Progenitor cell of endocrine pancreas (in vitro differentiated cells): ENCODE measurements around the gene CACNG4. TPM values are rescaled to one million over a fixed set of nuclear protein-coding genes. Genes with fewer than 3 reads are reported as not detected.

Experiments
- DNase-seq: peaks from one replicate; pipeline ENCODE4 v3.0.0; 2021; ENCODE audit warnings: low spot score; ENCODE audit not compliant: unreplicated experiment
- H3K27ac Mint-ChIP-seq: 2 replicates; pipeline ENCODE4 v1.8.0; 2021; ENCODE audit warnings: mild to moderate bottlenecking, moderate library complexity, mixed read lengths
- H3K27me3 Mint-ChIP-seq: 2 replicates; pipeline ENCODE4 v1.8.0; 2021; ENCODE audit warnings: mixed read lengths
- H3K36me3 Mint-ChIP-seq: 2 replicates; pipeline ENCODE4 v1.8.0; 2022; ENCODE audit warnings: mixed read lengths; ENCODE audit not compliant: insufficient read depth
- H3K4me1 Mint-ChIP-seq: 2 replicates; pipeline ENCODE4 v1.8.0; 2021; ENCODE audit warnings: low read depth, mixed read lengths
- H3K4me3 Mint-ChIP-seq: 2 replicates; pipeline ENCODE4 v1.8.0; 2021; ENCODE audit warnings: low read depth, mild to moderate bottlenecking, moderate library complexity, mixed read lengths
- H3K9me3 Mint-ChIP-seq: 2 replicates; pipeline ENCODE4 v1.8.0; 2021; ENCODE audit warnings: low read depth, mixed read lengths
- CTCF ChIP-seq: fragments of 200-600 bp; sonication (generic); IDR thresholded peaks from one replicate; pipeline ENCODE4 v1.5.0; 2021; ENCODE audit warnings: antibody characterized with exemption, mild to moderate bottlenecking; ENCODE audit not compliant: unreplicated experiment
- total RNA-seq: library from RNA; stranded (reverse); gene quantifications from 2 replicates; pipeline ENCODE4 v1.2.1, GENCODE V29; 2021

Gene CACNG4
- total RNA-seq, 1 donor from 2014 or later = 6.5 TPM

GRCh38 chr17:66956941-66957340 is 7.6 kb upstream of the CACNG4 start:
- no peak for TF ChIP-seq CTCF
- Mint-ChIP-seq H3K27ac (no peak overlapping the region), H3K36me3 (no peaks in the 10 kb centered on the region), H3K4me3 (no peak overlapping the region), H3K9me3 (no peaks in the 10 kb centered on the region), H3K27me3 (peaks cover 22% of the 10 kb centered on the region), H3K4me1 (peaks cover 14% of the 10 kb centered on the region)
- DNase-seq = no peak

- DNase-seq = no peak
- H3K9me3 Mint-ChIP-seq = no peaks in the 10 kb centered on the region
- H3K4me3 Mint-ChIP-seq = no peak overlapping the region
- no peak overlapping the region for H3K27ac Mint-ChIP-seq
- peaks cover 10% of the 10 kb centered on the region for H3K4me1 Mint-ChIP-seq
- no peaks in the 10 kb centered on the region for H3K36me3 Mint-ChIP-seq
- no peak for TF ChIP-seq CTCF
- H3K27me3 Mint-ChIP-seq = peaks cover 26% of the 10 kb centered on the region
These were observed 7.2 kb upstream of the CACNG4 start for GRCh38 chr17:66957343-66957742.

- Mint-ChIP-seq H3K27ac (no peak overlapping the region), H3K27me3 (peaks cover 33% of the 10 kb centered on the region), H3K4me3 (no peak overlapping the region), H3K4me1 (peaks cover 4% of the 10 kb centered on the region), H3K36me3 (no peaks in the 10 kb centered on the region), H3K9me3 (no peaks in the 10 kb centered on the region)
- DNase-seq = no peak
- TF ChIP-seq CTCF = no peak
These were observed 6.4 kb upstream of the CACNG4 start for GRCh38 chr17:66957951-66958579.

- Mint-ChIP-seq H3K27me3 (peaks cover 44% of the 10 kb centered on the region), H3K9me3 (no peaks in the 10 kb centered on the region), H3K27ac (no peak overlapping the region), H3K4me3 (no peak overlapping the region), H3K4me1 (peaks cover 4% of the 10 kb centered on the region), H3K36me3 (no peaks in the 10 kb centered on the region)
- no peak for TF ChIP-seq CTCF
- no peak for DNase-seq
These were observed 4.7 kb upstream of the CACNG4 start for GRCh38 chr17:66959641-66960375.

- Mint-ChIP-seq H3K27ac (no peak overlapping the region), H3K36me3 (no peaks in the 10 kb centered on the region), H3K9me3 (no peaks in the 10 kb centered on the region), H3K4me1 (peaks cover 4% of the 10 kb centered on the region), H3K27me3 (peaks cover 44% of the 10 kb centered on the region), H3K4me3 (no peak overlapping the region)
- no peak for TF ChIP-seq CTCF
- no peak for DNase-seq
These were observed 3.9 kb upstream of the CACNG4 start for GRCh38 chr17:66960613-66961012.
